CD14-positive monocyte (primary cell): Measurements from ENCODE around the gene MAST4. TPM values are rescaled to one million over a fixed set of nuclear protein-coding genes. Genes with fewer than 3 reads are reported as not detected.
A peak's percentile ranks its signal among the peaks of the same experiment; 100 is the strongest.

ENCODE experiments used
- DNase-seq, 3 donors: peaks; one replicate each; pipeline ENCODE4 v3.0.0-alpha.2; 2011 to 2022
- H2AFZ ChIP-seq: 2 replicates; pipeline ENCODE4 v1.6.0; 2012; ENCODE audit warnings: mild to moderate bottlenecking, low read depth, low read length, inconsistent platforms; ENCODE audit not compliant: insufficient read depth, poor library complexity, severe bottlenecking
- H3K27ac ChIP-seq, 2 donors: 1 replicate in 1 of 2; 2 replicates in 1 of 2; pipeline ENCODE4 v1.5.1; 2012 to 2013; ENCODE audit warnings: low read length in 2 of 2, control low read depth in 1 of 2, inconsistent platforms in 1 of 2, low read depth in 1 of 2, mild to moderate bottlenecking in 1 of 2
- H3K27me3 ChIP-seq, 2 donors: one replicate each; pipeline versions ENCODE4 v1.6.0 to v1.6.1; 2011 to 2013; ENCODE audit warnings: low read length in 2 of 2; ENCODE audit not compliant: control insufficient read depth in 2 of 2, insufficient read depth in 2 of 2
- H3K36me3 ChIP-seq, 2 donors: replicated peaks in 1 of 2; 1 replicate in 1 of 2; 2 replicates in 1 of 2; pipeline versions ENCODE4 v1.5.1 to v1.6.1; 2012 to 2013; ENCODE audit warnings: low read length in 2 of 2, control low read depth in 1 of 2, inconsistent platforms in 1 of 2, mild to moderate bottlenecking in 1 of 2; ENCODE audit not compliant: insufficient read depth in 2 of 2, control insufficient read depth in 1 of 2
- H3K4me1 ChIP-seq, 2 donors: 1 replicate in 1 of 2; 2 replicates in 1 of 2; pipeline versions ENCODE4 v1.5.1 to v1.6.1; 2012 to 2013; ENCODE audit warnings: low read length in 2 of 2, control low read depth in 1 of 2, inconsistent platforms in 1 of 2, mild to moderate bottlenecking in 1 of 2, moderate library complexity in 1 of 2; ENCODE audit not compliant: insufficient read depth in 2 of 2, control insufficient read depth in 1 of 2
- H3K4me2 ChIP-seq: replicated peaks from 2 replicates; pipeline ENCODE3; 2012; ENCODE audit warnings: low read length, moderate library complexity, mild to moderate bottlenecking; ENCODE audit not compliant: poor library complexity, severe bottlenecking; ENCODE audit errors: extremely low read depth
- H3K4me3 ChIP-seq, 3 experiments: fragments of 200-600 bp in 1 of 3; sonication (generic) in 1 of 3; replicated peaks in 1 of 3; 1 replicate in 2 of 3; 2 replicates in 1 of 3; pipeline ENCODE4 v1.5.1; 2011 to 2013; ENCODE audit warnings: low read length in 3 of 3, mild to moderate bottlenecking in 3 of 3, control low read depth in 2 of 3, low read depth in 2 of 3, inconsistent platforms in 1 of 3, moderate library complexity in 1 of 3
- H3K79me2 ChIP-seq: 2 replicates; pipeline ENCODE4 v1.6.0; 2012; ENCODE audit warnings: mild to moderate bottlenecking, control low read depth, inconsistent platforms, low read length, moderate library complexity; ENCODE audit not compliant: insufficient read depth
- H3K9ac ChIP-seq: 2 replicates; pipeline ENCODE4 v1.6.0; 2017; ENCODE audit warnings: low read length, mild to moderate bottlenecking; ENCODE audit not compliant: insufficient read depth, poor library complexity, severe bottlenecking
- H3K9me3 ChIP-seq, 2 donors: replicated peaks in 1 of 2; 1 replicate in 1 of 2; 2 replicates in 1 of 2; pipeline versions ENCODE4 v1.5.1 to v1.6.1; 2012 to 2013; ENCODE audit warnings: low read length in 2 of 2, control low read depth in 1 of 2; ENCODE audit not compliant: control insufficient read depth in 1 of 2, insufficient read depth in 1 of 2
- H4K20me1 ChIP-seq: 2 replicates; pipeline ENCODE4 v1.6.0; 2012; ENCODE audit warnings: mild to moderate bottlenecking, low read length, control low read depth, moderate library complexity; ENCODE audit not compliant: insufficient read depth
- H3K27ac Mint-ChIP-seq, 7 donors: one replicate each; pipeline ENCODE4 v1.8.0; 2020; ENCODE audit warnings: mild to moderate bottlenecking in 7 of 7, mixed read lengths in 7 of 7, moderate library complexity in 6 of 7, inconsistent platforms in 2 of 7
- H3K27me3 Mint-ChIP-seq, 3 donors: one replicate each; pipeline ENCODE4 v1.8.0; 2021 to 2022; ENCODE audit warnings: low read depth in 3 of 3, mild to moderate bottlenecking in 3 of 3, mixed read lengths in 3 of 3, moderate library complexity in 3 of 3, inconsistent platforms in 1 of 3
- H3K36me3 Mint-ChIP-seq, 2 donors: one replicate each; pipeline ENCODE4 v1.8.0; 2020; ENCODE audit warnings: mixed read lengths in 2 of 2, inconsistent platforms in 1 of 2, mild to moderate bottlenecking in 1 of 2
- H3K4me1 Mint-ChIP-seq: one replicate; pipeline ENCODE4 v1.8.0; 2020; ENCODE audit warnings: mild to moderate bottlenecking, mixed read lengths
- H3K4me3 Mint-ChIP-seq, 2 donors: one replicate each; pipeline ENCODE4 v1.8.0; 2020; ENCODE audit warnings: mild to moderate bottlenecking in 2 of 2, mixed read lengths in 2 of 2, moderate library complexity in 1 of 2
- H3K9me3 Mint-ChIP-seq, 7 donors: one replicate each; pipeline ENCODE4 v1.8.0; 2020 to 2022; ENCODE audit warnings: mixed read lengths in 7 of 7, mild to moderate bottlenecking in 6 of 7, moderate library complexity in 6 of 7, inconsistent platforms in 2 of 7
- WGBS: methylation state at CpG from one replicate; pipeline ENCODE4 v1.1.5; 2013; ENCODE audit warnings: missing lambda C conversion rate; ENCODE audit not compliant: insufficient coverage; 5-methylcytosine and 5-hydroxymethylcytosine counted together
- intact Hi-C, 2 donors: fragments of 100-400 bp; cut with micrococcal nuclease; formaldehyde crosslinking; loops; one replicate each; pipeline versions ENCODE4 v1.15.0 to v1.15.1; 2023
- polyA plus RNA-seq, 3 donors: library from polyadenylated mRNA; depleted of rRNA in 1 of 3; unstranded in 2 of 3; stranded (reverse) in 1 of 3; fragments of 300-500 nt in 2 of 3; fragments of >200 nt in 1 of 3; fragmentation: Illumina TruSeq in 2 of 3; gene quantifications; 1 replicate in 2 of 3; 2 replicates in 1 of 3; pipeline ENCODE4 v1.2.3, GENCODE V29; 2012 to 2021
- TF ChIP-seq, protein P1 (sequence below): fragments of 200-600 bp; IDR thresholded peaks from one replicate; pipeline ENCODE4 v1.8.0; 2022; ENCODE audit warnings: antibody characterized with exemption, mild to moderate bottlenecking

The MAST4 gene
- polyA plus RNA-seq, 3 donors: 0.03 to 0.24 TPM; not detected in 1

DNA sequence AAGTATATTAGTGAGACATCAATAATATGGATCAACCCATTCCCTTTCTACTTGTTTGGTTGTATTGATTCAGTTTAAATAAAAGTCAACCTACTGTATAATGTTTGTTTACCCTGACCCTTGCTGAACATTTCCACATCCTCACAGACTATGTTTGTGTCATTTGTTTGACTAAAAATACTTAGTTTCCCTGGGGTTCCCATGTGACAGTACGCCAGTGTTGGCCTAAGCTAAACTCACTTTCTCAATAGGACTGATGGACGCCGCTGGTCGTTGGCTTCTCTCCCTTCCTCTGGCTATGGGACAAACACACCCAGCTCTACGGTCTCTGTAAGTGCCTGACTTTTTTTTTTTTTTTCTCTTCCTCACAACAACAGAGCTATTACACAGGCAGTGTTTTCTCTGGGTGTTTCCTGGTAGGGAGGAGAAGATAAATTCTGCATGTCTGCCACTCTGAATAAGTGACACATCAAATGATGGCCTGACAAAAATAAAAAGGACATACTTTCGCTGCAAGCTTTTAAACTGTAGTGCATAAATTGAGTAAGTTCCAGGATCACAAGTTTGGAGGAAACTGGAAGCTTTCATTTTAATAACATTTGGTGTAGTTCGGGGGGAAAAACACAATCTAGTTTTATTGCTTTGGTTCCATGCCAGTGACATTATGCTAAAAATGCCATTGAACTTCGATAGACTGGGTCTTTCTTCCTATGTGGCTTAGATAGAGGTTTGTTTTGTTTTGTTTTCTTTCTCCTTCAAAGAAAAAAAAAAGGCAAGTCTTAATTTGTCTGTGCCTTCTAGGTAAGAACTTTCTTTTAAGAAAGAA lies 499.4 kb downstream of the MAST4 start:
- Histone ChIP-seq H3K36me3 (no peaks in the 10 kb centered on the region), H3K4me3 (no peak overlapping the region), H3K9me3 (no peaks in the 10 kb centered on the region), H3K79me2 (no peaks in the 10 kb centered on the region), H2AFZ (peak overlapping the region; percentile 36), H3K4me2 (no peak overlapping the region), H3K4me1 (peaks cover 0 to 2% of the 10 kb centered on the region in 2 donors), H3K9ac (no peak overlapping the region), H3K27me3 (no peaks in the 10 kb centered on the region), H3K27ac (no peak overlapping the region), H4K20me1 (no peaks in the 10 kb centered on the region)
- H3K9me3 Mint-ChIP-seq: no peaks in the 10 kb centered on the region
- intact Hi-C loops: no loop called here
- no peaks in the 10 kb centered on the region for H3K36me3 Mint-ChIP-seq
- peaks cover 14% of the 10 kb centered on the region for H3K4me1 Mint-ChIP-seq
- H3K27me3 Mint-ChIP-seq: no peaks in the 10 kb centered on the region
- TF ChIP-seq, protein P1, sequence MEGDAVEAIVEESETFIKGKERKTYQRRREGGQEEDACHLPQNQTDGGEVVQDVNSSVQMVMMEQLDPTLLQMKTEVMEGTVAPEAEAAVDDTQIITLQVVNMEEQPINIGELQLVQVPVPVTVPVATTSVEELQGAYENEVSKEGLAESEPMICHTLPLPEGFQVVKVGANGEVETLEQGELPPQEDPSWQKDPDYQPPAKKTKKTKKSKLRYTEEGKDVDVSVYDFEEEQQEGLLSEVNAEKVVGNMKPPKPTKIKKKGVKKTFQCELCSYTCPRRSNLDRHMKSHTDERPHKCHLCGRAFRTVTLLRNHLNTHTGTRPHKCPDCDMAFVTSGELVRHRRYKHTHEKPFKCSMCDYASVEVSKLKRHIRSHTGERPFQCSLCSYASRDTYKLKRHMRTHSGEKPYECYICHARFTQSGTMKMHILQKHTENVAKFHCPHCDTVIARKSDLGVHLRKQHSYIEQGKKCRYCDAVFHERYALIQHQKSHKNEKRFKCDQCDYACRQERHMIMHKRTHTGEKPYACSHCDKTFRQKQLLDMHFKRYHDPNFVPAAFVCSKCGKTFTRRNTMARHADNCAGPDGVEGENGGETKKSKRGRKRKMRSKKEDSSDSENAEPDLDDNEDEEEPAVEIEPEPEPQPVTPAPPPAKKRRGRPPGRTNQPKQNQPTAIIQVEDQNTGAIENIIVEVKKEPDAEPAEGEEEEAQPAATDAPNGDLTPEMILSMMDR: no peak
- no peak for DNase-seq
- WGBS: 25% methylated on average over 4 of the region's 8 CpGs
- H3K27ac Mint-ChIP-seq: peak overlapping the region in 1 of 7 donors; percentile 26
- no peak overlapping the region for H3K4me3 Mint-ChIP-seq

DNA sequence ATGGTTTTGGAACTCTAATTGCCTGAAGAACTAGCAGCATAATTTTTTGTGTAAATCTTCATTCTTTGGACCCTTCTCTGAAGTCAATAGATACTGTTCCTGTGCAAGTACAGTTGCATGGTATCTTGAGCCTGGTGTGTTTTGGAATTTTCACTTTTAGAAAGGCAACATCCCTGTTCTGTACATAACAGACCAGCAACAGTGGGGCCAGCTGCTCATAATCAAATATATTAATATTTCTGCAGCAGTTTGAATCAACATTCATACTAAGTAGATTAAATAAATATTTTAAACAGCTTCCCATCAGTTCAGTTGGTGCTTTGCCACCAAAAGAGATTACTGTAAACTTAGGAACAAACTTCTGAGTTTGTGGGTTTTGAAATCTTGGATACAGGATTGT lies 502.5 kb downstream of the MAST4 start:
- no peaks in the 10 kb centered on the region for H3K79me2 ChIP-seq
- no peaks in the 10 kb centered on the region for H3K4me1 ChIP-seq
- no peak overlapping the region for H3K27ac ChIP-seq
- peaks cover 9% of the 10 kb centered on the region for H3K4me1 Mint-ChIP-seq
- H4K20me1 ChIP-seq: no peaks in the 10 kb centered on the region
- DNase-seq: no peak
- H3K4me2 ChIP-seq: no peak overlapping the region
- no peaks in the 10 kb centered on the region for H3K9me3 Mint-ChIP-seq
- intact Hi-C loops: no loop called here
- H2AFZ ChIP-seq: no peak overlapping the region
- no peak overlapping the region for H3K4me3 Mint-ChIP-seq
- H3K36me3 Mint-ChIP-seq: no peaks in the 10 kb centered on the region
- H3K9me3 ChIP-seq: no peaks in the 10 kb centered on the region
- H3K9ac ChIP-seq: no peak overlapping the region
- no peaks in the 10 kb centered on the region for H3K27me3 ChIP-seq
- TF ChIP-seq, protein P1: no peak
- no peaks in the 10 kb centered on the region for H3K36me3 ChIP-seq
- no peak overlapping the region for H3K27ac Mint-ChIP-seq
- H3K4me3 ChIP-seq: no peak overlapping the region
- H3K27me3 Mint-ChIP-seq: no peaks in the 10 kb centered on the region
